HPDE6-E6E7 (cell line): Measurements from ENCODE around the gene CKS2.

ENCODE experiments used
- DNase-seq: peaks from one replicate; pipeline ENCODE4 v3.0.0; 2011; ENCODE audit warnings: missing footprints; ENCODE audit errors: extremely low spot score

Gene CKS2

GRCh38 chr9:89350988-89351557, 40.1 kb downstream of the CKS2 start:
- DNase-seq = no peak

- no peak for DNase-seq
Observed at GRCh38 chr9:89351584-89352300, 40.7 kb downstream of the CKS2 start.

- DNase-seq = no peak
Observed at GRCh38 chr9:89352451-89352850, 41.5 kb downstream of the CKS2 start.

- DNase-seq = no peak
Observed at GRCh38 chr9:89352874-89353649, 42.1 kb downstream of the CKS2 start.

GRCh38 chr9:89353989-89354388, 43.0 kb downstream of the CKS2 start:
- no peak for DNase-seq

GRCh38 chr9:89354471-89354870, 43.5 kb downstream of the CKS2 start:
- DNase-seq = no peak

GRCh38 chr9:89356782-89357181, 45.8 kb downstream of the CKS2 start:
- no peak for DNase-seq

GRCh38 chr9:89357331-89358197, 46.6 kb downstream of the CKS2 start:
- no peak for DNase-seq

- no peak for DNase-seq
Observed at GRCh38 chr9:89358376-89358916, 47.5 kb downstream of the CKS2 start.

GRCh38 chr9:89358985-89359384, 48.0 kb downstream of the CKS2 start:
- DNase-seq = no peak

GRCh38 chr9:89359751-89360261, 48.8 kb downstream of the CKS2 start:
- no peak for DNase-seq

GRCh38 chr9:89360465-89360864, 49.5 kb downstream of the CKS2 start:
- no peak for DNase-seq

- no peak for DNase-seq
Observed at GRCh38 chr9:89361031-89361430, 50.0 kb downstream of the CKS2 start.

- no peak for DNase-seq
Observed at GRCh38 chr9:89361816-89362646, 51.0 kb downstream of the CKS2 start.

GRCh38 chr9:89362647-89363310, 51.8 kb downstream of the CKS2 start:
- DNase-seq = no peak

GRCh38 chr9:89363311-89363670, 52.3 kb downstream of the CKS2 start:
- no peak for DNase-seq

GRCh38 chr9:89363921-89364665, 53.1 kb downstream of the CKS2 start:
- no peak for DNase-seq

- DNase-seq = no peak
Observed at GRCh38 chr9:89364666-89365531, 53.9 kb downstream of the CKS2 start.
